ENCODE data around the gene BUB1.
"Not testable (repeated sequence)": the region's sequence is repeated elsewhere in the genome, so short reads cannot be mapped to it uniquely, and the experiment has no call there.

BUB1 gene

DNA sequence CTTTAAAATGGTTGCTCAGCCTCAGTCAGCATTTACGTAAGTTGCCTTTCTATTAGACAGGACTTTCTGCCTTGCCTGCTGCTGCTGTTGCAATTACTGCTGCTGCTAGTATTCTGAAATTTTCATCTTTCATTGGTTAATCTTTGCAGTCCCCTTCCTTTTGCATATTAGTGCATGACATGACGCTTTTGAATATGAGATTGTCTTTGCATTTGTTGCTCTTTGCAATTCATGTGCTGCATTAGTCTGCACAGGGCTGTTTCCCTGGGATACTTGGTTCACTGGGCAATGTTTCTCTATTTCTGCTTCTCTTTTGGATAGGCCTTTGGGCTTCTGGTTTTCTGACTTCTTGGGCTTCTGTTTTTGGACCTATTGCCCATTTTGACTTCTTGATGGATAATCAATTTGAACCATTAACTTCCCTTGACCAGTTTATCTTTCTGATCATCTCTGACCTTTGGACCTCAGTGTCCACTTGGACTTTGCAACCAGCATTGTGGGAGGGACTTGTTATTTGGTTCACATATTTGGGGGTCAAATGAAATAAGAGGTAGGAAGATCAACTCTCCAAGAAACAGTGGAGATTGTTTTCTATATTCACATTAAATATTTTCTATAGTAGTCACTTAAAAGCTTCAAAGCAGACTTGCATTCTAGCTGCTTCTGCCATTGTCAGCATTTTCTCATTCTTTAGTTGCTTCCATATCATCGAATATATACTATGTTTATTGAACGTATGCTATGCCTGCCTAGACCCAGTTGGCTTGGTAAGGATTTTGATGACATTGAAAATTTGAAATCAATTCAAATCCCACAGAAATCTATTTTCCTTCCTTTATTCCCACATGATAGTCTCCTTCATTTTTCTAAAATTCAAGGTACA is 12.5 kb upstream of the BUB1 start:
- DNase-seq (ENCODE audit: low read depth) = no peak

DNA sequence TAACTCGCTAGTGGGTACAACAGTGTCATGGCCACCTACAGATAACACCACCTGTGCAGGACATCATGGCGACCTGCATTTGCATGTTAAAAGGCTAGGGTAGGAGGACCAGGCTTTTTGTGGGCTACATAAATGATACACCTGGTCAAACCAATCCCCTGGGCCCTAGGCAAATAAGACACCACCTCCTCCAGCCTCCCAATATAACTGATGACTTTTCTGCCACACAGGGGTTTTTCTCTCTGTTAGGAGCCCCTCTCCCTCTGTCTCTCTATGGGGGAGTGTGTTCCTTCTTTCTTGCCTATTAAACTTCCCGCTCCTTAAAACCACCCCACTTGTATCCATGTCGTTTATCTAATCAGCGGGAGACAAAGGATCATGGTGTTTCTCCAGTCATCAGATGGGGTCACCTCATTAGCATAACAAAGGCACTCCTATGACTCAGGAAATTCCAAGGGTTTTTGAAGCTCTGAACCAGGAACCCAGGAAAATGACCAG is 10.8 kb upstream of the BUB1 start:
- DNase-seq (ENCODE audit: low read depth) = peak; percentile 17

DNA sequence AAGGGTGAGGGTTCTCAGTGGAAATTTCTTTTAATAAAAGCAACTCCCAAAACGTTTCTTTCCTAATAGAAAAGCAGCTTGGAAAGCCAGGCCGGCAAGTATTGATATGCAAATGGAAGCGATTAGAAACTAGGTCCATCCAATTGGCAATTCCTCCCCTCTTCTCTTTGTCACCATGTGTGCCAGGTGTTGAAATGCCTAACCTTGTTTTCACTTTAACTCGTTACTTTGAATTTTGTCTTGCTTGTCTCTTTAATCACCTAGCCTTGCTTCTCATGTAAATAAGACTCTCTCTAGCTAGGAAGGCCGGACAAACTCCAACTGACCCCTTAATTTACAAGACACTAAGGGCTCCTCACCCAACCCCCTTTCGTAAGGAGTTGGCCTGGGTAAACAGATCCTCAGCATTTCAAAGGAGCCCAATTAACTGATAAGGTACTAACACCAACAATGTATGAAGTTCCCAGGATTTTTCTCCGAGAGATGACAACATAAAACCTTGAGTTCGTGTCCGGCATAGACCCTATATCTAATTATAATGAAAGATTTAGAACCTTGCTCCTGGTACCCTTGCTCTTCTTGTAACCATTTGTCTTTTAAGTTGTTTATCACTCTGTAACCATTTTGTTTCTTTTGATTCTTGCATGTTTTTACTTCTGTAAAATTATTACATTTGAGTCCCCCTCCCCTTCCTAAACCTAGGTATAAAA is 10.1 kb upstream of the BUB1 start:
- DNase-seq (ENCODE audit: low read depth) = not testable (repeated sequence)

DNA sequence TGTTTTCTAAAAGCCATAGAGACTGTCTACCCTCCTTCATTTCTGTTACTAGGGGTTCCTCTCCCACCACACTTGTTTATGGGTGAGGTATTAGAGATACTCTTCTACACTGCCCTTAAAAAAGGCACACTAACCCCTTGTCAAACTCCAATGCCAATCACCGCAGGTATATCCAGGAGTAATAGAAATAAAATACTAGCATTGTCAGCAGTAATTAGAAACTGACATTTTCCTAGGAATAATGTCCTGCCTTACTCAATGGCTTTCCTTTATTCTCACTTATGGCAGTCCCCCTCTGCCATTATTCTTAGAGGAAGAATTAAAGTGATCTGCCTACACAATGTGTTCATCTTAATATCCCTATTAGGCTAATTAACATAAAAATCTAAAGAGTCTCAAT is 5.0 kb upstream of the BUB1 start:
- DNase-seq (ENCODE audit: low read depth) = no peak

DNA sequence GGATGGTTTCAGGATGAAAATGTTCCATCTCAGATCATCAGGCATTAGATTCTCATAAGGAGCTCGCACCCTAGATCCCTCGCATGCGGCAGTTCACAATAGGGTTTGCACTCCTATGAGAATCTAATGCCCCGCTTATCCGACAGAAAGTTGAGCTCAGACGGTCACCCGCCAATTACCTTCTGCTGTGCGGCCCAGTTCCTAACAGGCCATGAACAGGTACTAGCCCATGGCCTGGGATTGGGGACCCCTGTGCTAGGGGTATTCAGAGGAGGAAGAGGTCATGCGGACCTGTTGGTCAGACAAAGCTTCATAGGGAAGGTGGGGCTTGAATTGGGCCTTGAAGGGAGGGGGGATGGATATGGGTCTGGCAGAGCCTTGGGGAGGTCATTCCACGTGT is 4.4 kb upstream of the BUB1 start:
- no peak for DNase-seq (ENCODE audit: low read depth)

DNA sequence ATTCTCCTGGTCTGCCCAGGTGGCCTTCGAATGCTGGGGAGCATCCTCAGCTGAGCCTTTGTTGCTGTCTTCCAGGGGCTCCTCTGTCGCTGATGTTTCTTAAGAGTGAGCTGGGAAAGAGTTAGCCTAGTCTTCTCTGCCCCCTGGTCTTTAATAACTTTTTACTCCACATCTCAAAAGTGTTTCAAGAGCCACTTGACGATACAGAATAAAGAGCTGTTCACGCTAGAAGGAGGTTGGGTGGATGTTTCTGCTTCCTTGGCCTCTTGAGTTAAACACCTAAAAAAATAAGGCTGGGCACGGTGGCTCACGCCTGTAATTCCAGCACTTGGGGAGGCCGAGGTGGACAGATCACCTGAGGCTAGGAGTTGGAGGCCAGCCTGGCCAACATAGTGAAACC is 2.8 kb upstream of the BUB1 start:
- no peak for DNase-seq (ENCODE audit: low read depth)

DNA sequence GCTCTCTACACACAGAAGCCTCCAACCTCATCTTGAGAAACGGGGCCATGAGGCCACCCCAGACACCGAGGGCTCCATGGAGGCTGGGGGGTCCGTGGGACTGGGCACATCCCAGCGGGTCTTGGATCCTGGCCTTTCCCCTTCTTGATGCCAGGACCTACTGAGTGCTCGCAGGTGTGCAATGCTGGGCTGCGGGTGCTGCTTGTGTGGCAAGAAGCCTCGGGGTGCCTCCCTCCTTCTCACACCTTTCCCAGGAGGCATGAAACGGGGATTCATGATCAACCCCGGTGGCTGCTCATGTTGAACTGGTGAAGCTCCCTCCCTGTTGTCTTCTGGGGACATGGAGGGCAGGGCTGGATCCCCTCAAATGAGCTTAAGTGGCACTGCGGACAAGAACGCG is 2.0 kb upstream of the BUB1 start:
- DNase-seq (ENCODE audit: low read depth) = no peak

DNA sequence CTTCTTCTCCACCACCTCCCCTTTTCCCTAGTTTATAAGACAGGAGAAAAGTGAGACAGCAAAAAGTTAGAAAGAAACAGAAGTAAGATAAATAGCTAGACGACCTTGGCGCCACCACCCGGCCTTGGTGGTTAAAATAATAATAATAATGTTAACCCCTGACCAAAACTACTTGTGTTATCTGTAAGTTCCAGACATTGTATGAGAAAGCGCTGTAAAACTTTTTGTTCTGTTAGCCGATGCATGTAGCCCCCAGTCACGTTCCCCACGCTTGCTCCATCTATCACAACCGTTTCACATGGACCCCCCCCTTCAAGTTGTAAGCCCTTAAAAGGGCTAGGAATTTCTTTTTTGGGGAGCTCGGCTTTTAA is 1.5 kb upstream of the BUB1 start:
- DNase-seq (ENCODE audit: low read depth) = peak; percentile 43

DNA sequence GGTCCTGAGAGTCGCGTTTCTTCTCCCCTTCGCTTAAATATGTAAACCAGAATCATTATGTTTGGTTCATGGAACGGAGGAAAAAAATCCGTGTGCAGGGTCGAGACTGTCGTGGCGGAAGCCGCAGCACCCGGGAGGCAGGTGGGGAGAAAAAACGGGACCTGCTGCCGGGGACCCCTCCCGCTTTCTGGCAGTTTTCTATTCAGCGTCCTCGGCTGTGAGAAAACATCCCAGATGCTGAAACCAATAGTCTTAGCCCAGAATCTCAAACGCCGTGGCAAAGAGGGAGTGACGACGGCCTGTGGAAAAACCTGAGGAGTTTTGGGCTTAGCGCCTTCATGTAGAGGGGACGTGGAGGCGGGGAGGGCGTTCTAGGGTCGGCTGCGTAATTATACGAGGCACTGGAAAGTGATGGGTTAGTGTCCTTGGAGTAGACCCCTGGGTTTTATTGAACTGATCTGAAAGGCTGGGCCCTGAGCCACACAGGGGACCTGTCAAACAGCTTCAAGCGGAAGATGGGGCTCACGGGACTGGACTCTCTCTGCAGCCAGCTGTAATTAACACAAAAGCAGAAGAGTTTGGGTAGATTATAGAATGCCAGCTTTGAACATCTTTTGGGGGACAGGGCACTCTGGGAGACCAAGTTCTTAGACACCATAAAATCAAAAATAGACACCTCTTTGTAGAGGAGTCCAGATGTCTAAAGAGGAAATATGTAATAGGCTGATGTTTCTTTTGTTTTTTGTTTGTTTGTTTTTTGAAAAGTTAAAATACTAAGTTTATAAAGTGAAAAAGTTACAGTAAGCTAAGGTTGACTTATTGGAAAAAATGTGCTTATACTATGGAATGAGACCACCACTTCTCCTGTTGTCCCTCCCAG is 834 bp upstream of the BUB1 start:
- DNase-seq (ENCODE audit: low read depth) = peak; percentile 53

DNA sequence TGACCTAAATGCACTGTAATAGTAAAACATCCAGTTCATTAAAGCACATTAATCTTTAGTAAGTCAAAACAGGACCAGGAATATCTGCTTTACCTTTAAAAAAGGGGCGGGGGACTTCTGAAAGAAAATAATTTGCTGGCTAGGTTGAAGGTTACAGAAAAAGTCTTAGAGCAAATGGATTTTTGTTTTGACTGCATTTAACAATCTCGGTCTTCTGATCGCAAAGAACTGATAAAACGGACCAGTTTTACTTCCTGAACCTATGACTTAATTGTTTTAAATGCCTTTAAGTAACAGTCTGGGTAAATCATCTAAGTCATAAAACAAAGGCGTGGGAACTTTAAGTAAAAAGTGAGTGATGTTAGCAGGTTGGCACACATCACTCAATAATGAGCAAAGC is 783 bp downstream of the BUB1 start:
- DNase-seq (ENCODE audit: low read depth) = no peak

DNA sequence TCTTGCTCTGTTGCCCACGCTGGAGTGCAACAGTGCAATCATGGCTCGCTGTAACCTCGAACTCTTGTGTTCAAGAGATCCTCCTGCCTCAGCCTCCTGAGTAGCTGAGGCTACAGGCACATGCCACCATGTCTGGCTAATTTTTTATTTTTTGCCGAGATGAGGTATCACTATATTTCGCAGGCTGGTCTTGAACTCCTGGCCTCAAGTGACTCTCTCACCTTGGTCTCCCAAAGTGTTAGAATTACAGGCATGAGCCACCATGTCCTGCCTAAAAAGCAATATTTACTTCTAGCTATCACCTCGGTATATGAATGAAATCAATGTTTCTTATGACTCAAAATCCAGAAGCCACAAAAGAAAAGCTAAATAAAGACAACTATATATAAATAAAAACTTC is 2.2 kb downstream of the BUB1 start:
- DNase-seq (ENCODE audit: low read depth) = peak; percentile 12

DNA sequence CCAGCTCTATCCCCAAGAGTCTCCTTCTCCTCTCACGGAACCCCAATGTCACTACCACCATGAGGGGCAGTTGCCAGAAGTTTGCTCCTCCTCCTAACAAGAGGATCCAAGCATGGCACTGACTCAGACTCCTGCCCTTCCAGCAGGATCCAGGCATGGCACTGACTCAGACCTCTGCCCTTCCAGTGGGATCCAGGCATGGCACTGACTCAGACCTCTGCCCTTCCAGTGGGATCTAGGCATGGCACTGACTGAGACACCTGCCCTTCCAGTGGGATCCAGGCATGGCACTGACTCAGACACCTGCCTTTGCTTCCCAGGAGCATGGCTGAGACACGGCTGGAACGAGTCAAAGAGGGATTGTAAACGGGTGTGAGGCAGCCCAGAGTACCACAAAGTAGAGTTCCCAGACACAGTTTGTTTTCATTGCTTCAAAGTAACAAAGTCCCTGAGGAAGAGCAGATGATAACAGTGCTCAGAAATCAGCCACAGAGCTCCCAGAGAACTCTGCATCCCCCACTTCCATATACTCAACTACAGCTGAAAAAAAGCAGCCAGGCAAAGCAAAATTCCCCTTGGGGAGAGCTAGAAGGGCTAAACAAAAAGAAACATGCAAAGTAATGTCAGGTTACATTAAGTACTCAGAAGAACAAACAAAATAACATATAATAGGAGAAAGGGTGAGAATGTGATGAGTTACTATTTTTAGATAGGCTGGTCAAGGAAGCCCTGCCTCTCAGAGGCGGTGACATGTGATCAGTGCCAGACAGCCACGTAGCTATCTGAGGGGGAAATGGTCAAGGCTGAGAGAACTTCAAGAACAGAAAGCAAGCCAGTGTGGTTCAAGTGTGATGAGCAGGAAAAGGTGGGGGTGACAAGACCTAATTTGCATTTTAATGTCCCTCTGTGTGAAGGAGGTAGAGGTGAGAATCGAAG is 3.0 kb downstream of the BUB1 start:
- peak; percentile 76 for DNase-seq (ENCODE audit: low read depth)

DNA sequence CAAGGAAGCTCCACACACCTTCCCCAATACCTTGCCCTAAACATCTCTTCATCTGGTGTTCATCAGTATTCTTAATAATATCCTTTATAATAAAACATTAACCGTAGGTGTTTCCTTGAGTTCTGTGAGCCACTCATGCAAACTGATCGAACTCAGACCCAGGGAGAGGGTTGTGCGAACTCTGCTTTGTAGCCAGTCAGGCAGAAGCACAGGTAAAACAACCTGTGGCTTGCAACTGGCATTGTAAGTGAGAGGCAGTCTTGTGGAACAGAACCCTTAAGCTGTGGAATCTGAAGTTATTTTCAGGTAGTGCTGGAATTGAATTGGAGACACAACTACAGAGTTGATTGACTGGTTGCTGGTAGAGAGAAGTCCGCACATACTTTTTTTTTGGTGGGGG is 4.7 kb downstream of the BUB1 start:
- DNase-seq (ENCODE audit: low read depth) = no peak

DNA sequence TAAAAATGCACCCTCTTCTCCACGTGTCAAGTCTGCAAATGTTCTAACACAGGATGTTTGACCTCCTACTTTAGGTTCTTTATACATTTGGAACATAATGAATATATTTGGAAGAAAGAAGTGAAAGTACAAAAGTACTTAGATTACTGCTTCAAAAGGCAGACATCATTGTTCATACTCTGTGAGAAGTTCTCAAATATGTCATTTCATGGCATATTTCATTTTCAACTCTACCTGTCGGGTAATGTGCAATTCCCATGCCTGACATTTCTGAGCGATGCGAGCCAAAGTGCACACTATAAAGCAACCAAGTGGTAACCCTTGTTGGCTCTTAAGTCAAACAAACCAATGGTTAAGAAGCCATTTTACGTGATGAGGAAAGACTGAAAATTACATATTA is 7.0 kb downstream of the BUB1 start:
- DNase-seq (ENCODE audit: low read depth) = no peak

DNA sequence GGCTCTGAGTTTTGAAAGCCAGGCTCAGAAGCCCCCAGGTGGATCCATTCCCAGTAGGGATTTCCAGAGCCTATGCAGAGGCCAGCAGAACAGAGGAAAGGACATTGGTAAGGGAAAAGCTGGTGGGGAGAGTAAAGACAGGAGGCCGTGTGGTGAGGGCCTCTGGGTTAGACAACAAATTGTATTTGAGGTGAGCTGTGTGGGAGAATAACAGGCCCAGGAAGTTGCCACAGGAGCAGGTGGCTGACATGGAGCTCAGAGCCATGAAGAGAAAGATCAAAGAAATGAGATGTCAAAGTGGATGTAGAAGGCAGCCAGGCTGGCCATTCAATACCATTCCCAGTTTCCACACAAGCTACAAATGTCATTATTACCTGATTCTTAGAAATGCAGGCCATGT is 8.8 kb downstream of the BUB1 start:
- DNase-seq (ENCODE audit: low read depth) = no peak

DNA sequence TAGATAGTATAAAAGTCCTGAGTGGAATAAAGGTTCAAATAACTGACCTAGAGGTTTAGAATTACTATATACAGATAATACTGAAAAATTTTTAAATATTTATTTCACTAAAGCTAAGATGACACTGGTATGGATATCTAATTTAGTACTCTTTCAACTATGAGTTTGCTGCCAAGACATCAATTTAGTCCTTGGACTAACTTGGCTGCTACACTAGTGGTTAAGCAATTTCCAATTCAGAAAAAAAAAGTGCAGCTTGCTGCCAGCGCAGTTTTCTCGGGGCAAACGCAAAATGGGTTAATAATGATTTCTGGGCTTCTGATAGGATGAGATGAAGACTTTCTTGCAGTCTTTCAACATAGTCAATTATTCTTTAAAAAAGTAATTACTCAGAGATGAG is 10.8 kb downstream of the BUB1 start:
- DNase-seq (ENCODE audit: low read depth) = no peak

DNA sequence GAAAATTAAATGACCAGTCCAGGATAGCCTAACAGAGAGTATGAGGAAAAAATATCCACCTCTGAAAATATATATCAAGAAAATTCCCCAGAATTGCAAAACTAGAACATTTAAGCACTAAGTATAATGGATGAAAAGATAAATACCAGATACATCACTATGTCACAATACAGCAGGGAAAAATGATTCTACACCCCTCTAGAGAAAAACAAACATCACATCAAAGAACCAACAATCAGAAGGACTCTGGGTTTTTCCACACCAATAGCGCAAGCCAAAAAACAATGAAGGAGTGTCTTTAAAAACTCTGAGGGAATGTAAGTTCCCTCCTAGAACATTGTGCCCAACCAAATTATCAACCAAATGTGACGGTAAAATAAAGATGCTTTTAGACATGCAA is 13.7 kb downstream of the BUB1 start:
- DNase-seq (ENCODE audit: low read depth) = no peak

DNA sequence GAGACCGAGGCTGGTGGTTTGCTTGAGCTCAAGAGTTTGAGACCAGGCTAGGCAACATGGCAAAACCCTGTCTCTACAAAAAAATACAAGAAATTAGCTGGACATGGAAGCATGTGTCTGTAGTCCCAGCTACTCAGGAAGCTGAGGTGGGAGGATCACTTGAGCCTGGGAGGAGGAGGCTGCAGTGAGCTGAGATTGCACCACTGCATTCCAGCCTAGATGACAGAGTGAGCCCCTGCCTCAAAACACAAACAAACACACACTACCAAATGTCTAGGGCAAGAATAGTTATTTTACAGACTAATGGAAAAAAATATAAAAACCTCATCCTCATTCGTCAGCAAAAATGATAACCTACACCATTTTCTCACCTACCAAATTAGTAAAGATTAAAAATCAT is 15.3 kb downstream of the BUB1 start:
- no peak for DNase-seq (ENCODE audit: low read depth)

DNA sequence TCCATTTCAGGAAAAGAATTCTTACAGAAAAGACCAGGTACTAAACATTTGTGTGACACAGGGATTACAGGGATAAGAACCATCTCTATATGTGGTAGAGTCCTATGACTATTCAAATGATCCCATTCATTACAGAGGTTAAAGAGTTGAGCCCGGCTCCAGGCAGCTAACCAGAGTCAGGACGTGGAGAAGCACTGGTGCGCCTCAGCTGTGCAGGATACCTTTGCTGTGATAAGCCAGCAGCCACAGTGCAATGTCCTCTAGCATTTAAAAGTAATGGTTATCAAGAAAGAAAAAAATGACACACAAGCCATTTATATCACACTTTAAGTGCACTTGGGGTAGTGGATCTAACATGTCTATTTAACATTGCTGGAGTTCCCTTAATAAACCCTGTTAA is 17.3 kb downstream of the BUB1 start:
- DNase-seq (ENCODE audit: low read depth) = no peak

DNA sequence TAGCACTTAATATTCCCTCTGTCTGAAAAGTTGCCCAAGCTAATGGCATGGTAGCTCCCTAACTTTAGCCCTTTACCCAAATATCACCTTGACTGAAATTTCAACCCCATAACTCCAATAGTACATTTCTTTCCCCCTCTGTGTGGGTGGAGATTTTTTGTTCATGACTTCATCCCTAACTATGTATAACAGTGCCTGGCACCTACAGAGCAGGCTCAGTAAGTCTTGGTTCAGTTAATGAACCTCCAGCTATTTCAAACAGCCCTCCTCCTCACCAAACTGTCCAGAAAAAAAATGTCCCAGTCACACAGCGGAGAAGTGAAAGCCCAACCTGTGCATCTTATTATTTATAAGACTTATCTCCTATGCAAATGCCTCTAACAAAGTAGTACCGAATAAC is 18.6 kb downstream of the BUB1 start:
- no peak for DNase-seq (ENCODE audit: low read depth)

DNA sequence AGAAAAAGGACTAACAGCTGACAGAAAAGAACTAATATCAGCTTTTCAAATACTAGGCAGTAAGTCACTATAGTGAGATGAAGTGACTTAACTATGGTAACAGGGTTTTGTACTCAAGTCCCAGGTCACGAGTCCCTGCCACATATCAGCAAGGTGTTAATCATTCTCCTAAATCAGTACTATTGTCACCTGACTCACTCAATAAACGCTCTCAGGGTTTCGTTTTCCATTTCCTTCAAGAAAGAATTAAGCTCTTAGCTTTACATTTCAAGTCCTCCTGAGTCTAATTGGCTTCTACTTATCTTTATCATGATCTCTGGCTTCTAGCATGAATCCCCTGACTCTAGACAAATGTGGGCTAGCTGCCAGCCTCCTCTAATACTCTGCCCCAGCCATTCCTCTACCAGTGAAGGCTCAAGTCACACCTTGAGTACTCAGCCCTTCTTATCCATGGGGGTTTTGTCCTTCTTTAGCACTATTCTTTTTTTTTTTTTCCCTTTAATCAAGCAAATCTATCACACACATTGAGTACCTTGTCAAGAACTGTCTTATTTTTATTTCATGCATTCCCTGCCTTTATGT is 20.0 kb downstream of the BUB1 start:
- DNase-seq (ENCODE audit: low read depth) = no peak
